GM10847 (cell line): ENCODE data around the gene LSM7.

Experiments
- POLR2A ChIP-seq: IDR thresholded peaks from 2 replicates; pipeline ENCODE4 v1.6.1; 2011; ENCODE audit not compliant: insufficient read length; ENCODE audit errors: extremely low read depth

Gene LSM7

DNA sequence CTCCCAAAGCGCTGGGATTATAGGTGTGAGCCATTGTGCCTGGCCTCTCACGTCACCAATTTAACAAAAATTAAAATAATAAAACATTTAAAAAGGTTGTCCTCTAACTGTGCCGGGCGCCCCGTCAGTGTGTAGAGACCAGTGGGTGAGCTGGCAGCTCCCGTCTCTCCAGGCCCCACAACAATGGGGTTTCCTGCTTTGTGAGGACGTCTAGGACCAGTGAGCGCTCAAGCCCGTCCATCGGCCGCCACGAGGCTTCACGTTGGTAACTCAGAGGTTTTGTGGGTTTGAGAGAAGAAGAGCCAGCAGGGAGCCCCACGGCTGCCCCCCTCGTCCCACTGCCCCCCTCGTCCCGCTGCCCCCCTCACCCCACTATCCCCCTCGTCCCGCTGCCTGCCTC, 4.7 kb downstream of the LSM7 start:
- TF ChIP-seq POLR2A: no peak

GRCh38 chr19:2321565-2322283, 6.7 kb downstream of the LSM7 start:
- TF ChIP-seq POLR2A: no peak

- no peak for TF ChIP-seq POLR2A
Observed at GRCh38 chr19:2320939-2321338, 7.4 kb downstream of the LSM7 start.

DNA sequence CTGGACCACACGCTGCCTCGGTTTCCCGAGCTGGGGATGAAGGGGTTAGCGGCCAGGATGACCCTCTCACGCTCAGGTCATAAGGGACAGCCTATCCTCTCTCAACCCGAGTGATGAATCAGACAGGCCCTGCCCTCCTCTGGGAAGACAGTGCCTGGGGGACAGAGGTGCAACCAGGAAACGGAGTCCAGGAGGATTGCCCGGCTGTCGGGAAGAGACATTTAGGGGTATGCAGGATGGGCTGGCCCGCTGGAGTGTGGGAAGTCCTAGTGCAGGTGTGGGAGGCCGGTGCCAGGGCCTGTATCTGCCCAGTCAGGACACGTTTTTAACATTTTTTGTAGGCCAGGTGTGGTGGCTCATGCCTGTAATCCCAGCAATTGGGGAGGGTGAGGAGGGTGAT, 8.3 kb downstream of the LSM7 start:
- no peak for TF ChIP-seq POLR2A

GRCh38 chr19:2319551-2319950, 8.8 kb downstream of the LSM7 start:
- no peak for TF ChIP-seq POLR2A

DNA sequence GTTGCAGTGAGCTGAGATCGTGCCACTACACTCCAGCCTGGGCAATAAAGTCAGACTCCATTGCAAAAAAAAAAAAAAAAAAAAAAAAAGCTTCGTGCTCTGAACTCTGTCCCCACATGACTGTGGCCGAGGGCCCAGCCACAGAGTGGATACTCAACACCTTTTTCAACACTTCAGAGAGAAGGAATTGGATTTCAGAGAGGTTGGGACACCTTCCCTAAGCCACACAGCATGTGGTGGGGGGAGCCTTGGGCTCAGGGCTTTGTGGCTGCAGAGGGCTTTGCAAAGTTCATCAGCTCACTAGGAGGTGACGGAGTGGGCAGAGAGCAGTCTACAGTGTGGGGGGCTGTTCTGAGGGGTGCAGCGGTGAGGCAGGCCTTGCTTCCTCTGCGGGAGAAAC, 9.5 kb downstream of the LSM7 start:
- no peak for TF ChIP-seq POLR2A

- TF ChIP-seq POLR2A: no peak
Observed at GRCh38 chr19:2317756-2318155, 10.6 kb downstream of the LSM7 start.

DNA sequence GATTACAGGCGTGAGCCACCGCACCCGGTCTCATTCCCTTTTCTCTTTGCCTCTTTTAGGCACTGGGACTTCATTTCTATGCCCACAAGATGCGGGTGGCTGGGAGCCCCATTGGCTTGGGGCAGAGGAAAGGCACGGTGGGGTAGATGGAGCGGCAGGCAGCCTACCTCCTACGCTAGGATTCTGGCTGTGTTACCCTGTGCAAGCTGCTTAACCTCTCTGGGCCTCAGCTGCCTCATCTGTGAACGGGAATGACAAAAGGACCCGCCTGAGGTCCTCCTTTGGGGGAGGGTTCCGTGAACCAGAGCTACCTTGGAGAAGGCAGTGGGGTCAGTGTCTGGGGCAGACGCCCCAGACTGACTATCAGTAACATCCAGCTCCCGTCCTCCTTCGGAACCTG, 11.1 kb downstream of the LSM7 start:
- TF ChIP-seq POLR2A: no peak

DNA sequence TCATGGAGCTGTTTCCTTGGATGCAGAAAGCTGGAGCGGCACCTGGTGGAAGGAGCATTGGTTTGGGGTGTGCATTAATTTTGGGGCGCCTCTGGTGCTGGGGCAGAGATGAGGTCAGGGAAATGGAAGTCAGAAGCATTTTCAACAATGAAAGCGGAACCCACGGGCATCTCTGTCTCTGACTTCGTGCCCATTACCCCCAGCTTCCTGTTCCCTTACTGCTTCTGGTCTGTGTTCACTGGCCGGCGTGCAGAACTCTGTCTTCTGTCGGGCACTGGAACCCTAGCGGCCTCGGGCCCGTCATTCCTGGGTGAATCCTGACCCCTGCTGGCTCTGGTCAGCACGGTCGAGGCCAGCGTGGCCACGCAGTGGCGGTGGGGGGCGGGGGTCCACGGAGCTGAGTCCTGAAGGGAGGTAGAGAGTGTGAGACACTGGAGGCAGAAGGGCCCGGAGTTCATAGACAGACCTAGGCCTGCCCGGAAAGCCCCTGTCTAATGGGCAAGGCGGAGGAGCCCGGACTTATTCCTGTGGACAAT, 12.5 kb downstream of the LSM7 start:
- TF ChIP-seq POLR2A: no peak

DNA sequence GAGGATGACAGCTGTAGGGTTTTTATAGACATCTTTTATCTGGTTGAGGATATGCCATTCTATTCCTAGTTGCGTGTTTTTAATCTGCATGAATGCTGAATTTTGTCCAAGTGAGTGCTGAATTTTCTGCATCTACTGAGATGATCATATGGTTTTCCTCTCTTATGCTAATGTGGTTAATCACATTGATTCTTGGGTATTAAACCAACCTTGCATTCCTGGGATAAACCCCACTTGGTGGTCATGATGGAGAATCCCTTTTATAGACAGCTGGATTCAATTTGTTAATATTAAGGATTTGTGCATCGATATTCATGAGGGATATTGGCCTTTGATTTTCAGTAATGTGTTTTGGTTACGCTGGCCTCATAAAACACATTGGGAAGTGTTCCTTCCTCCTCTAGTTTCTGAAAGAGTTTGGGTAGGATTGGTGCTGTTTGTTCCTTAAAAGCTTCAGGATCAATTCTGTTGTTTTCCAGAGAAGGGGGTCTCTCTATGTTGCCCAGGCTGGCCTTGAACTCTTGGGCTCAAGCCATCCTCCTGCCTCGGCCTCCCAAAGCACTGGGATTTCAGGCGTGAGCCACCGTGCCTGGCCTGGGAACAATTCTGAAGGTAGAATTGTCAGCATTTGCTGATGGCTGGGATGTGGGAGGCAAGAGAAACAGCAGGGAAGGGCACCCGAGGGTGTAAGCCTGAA, 13.1 kb downstream of the LSM7 start:
- no peak for TF ChIP-seq POLR2A

DNA sequence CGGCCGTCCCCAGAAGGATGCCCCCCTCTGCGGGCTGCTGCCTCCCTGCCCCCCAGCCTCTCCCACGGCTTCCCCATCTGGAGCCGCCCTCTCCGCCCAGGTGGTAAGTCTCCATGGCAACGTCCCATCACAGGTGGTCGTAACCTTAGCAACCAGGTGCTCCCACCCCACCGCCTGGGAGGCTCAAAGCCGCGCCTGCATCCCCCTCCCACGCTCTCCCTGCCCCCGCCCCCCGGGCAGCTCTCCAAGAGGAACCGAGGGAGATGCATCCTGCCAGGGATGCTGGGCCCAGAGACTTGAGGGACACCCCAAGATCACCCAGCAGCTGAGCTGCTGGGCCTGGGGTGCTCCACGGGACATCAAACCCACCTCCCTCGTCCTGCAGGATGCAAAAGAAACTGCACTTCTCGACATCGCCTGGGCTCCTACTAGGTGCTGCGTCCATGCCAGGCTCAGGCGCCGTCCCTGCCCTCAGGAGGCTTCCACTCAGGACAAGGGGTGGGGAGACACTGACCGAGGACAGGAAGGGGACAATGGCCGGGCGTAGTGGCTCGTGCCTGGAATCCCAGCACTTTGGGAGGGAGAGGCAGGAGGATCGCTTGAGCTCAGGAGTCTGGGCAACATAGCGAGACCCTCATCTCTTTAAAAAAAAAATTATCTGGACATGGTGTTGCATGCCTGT, 15.4 kb downstream of the LSM7 start:
- no peak for TF ChIP-seq POLR2A

- no peak for TF ChIP-seq POLR2A
Observed at GRCh38 chr19:2311093-2311492, 17.3 kb downstream of the LSM7 start.

- no peak for TF ChIP-seq POLR2A
Observed at GRCh38 chr19:2309734-2310362, 18.5 kb downstream of the LSM7 start.

DNA sequence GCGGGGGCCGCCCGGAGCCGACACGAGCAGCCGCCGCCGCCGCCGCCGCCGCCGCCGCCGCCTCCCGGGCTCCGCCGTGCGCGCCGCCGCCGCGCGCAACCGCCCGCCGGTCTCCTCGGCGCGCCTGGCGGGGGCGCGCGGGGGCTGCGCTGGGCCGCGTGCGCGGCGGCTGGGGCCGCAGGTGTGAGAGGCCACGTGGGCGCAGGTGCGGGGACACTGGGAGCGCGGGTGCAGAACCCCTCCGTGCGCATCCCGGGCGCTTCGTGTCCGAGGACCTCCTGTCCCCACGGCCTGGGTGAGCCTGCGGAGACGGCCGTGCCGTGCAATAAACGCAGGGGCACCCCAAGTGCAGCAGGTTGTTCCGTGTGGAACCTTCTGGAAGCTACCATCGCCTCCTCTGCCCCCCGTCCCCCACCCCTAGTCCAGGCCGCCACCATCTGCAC, 20.3 kb downstream of the LSM7 start, which contains the start of gene LINGO3:
Gene LINGO3, minus strand, starts transcription at position 41 of the 443 bp plus-strand sequence. CDS start 16,378 bp downstream, outside the sequence.
- no peak for TF ChIP-seq POLR2A

DNA sequence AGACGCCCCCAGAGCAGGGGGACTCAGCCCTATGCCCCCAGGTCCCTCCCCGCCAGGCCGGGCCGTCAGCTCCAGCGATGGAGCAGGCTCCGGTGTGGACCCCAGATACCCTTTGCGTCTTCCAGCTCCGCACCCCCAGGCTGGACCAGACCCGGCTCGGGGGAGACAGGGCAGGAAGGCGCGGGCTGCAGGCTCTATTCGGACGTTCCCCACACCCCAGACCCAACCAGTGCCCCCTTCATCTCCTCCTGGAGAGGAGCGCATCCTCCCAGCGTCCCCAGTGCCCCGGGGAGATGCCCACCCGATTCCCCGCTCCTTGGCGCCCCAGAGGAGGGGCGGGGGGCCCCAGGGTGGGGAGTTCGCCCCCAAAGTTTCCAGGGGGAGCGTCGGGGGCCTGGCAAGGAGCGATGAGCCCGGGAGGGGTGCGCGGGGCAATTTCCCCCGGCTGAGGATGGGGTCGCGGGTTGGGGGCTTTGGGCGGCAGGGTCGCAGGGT, 20.8 kb downstream of the LSM7 start:
- TF ChIP-seq POLR2A: no peak
